NCI-H2081 treated with DMSO at 0.1 percent for 48 hours (cell line): Measurements from ENCODE around the gene HEXD.
"Not testable (repeated sequence)": the region's sequence is repeated elsewhere in the genome, so short reads cannot be mapped to it uniquely, and the experiment has no call there.

Source experiments
- DNase-seq: peaks from one replicate; lab custom pipeline; 2025; lab: John Stamatoyannopoulos, UW

Gene HEXD

GRCh38 chr17:82418001-82418986, at the start of gene HEXD, which contains the start of gene OGFOD3:
Gene HEXD (plus strand): TSS chr17:82418347. CDS start chr17:82419800, 1,453 bp downstream.
Gene OGFOD3 (minus strand): TSS chr17:82418586. CDS start chr17:82418485, 101 bp downstream.
- DNase-seq = peak; percentile 42

GRCh38 chr17:82369211-82369610, 48.9 kb upstream of the HEXD start:
- no peak for DNase-seq

GRCh38 chr17:82370471-82371332, 47.4 kb upstream of the HEXD start:
- DNase-seq = no peak

GRCh38 chr17:82371333-82372248, 46.6 kb upstream of the HEXD start, which contains the start of gene UTS2R:
Gene UTS2R (plus strand): TSS chr17:82371765. CDS start chr17:82374325, 2,560 bp downstream.
- DNase-seq = no peak

- DNase-seq = no peak
Measured at GRCh38 chr17:82372249-82373071, 45.7 kb upstream of the HEXD start.

GRCh38 chr17:82373072-82373452, 45.1 kb upstream of the HEXD start:
- DNase-seq = not testable (repeated sequence)

- no peak for DNase-seq
Measured at GRCh38 chr17:82373731-82374625, 44.2 kb upstream of the HEXD start.

GRCh38 chr17:82374626-82375331, 43.4 kb upstream of the HEXD start:
- no peak for DNase-seq

GRCh38 chr17:82375359-82376041, 42.6 kb upstream of the HEXD start:
- DNase-seq = no peak

- no peak for DNase-seq
Measured at GRCh38 chr17:82376042-82376730, 42.0 kb upstream of the HEXD start.

- not testable (repeated sequence) for DNase-seq
Measured at GRCh38 chr17:82377294-82377693, 40.9 kb upstream of the HEXD start.

GRCh38 chr17:82377924-82378740, 40.0 kb upstream of the HEXD start:
- no peak for DNase-seq

GRCh38 chr17:82378741-82379021, 39.5 kb upstream of the HEXD start:
- DNase-seq = no peak

GRCh38 chr17:82380860-82381702, 37.1 kb upstream of the HEXD start:
- no peak for DNase-seq

- DNase-seq = not testable (repeated sequence)
Measured at GRCh38 chr17:82381703-82382009, 36.5 kb upstream of the HEXD start.
